ENCODE measurements around the gene SPRN.

SPRN gene

GRCh38 chr10:133460208-133460769 is 35.9 kb upstream of the SPRN start:
- H3K9ac ChIP-seq (ENCODE audit: insufficient read length, low read depth), result no peak overlapping the region
- no peaks in the 10 kb centered on the region for H3K9me3 ChIP-seq (ENCODE audit: insufficient read depth, low read length)
- no peaks in the 10 kb centered on the region for H3K4me1 ChIP-seq (ENCODE audit: insufficient read depth, insufficient read length)
- peaks cover 16% of the 10 kb centered on the region for H3K27me3 ChIP-seq (ENCODE audit: insufficient read depth, insufficient read length)
- TF ChIP-seq ZNF274 (IDR thresholded peaks at IDR 0.05; ENCODE audit: low read depth, low read length), result no peak
- TF ChIP-seq YY1 (IDR thresholded peaks at IDR 0.05; ENCODE audit: insufficient read depth, insufficient read length), result no peak
- TF ChIP-seq SUZ12 (IDR thresholded peaks at IDR 0.05; ENCODE audit: extremely low read depth, insufficient read depth, insufficient read length), result no peak
- no peaks in the 10 kb centered on the region for H3K36me3 ChIP-seq (ENCODE audit: insufficient read depth, insufficient read length, low read length)
- no peak for DNase-seq (ENCODE audit: low read depth, low spot score)
- H3K4me3 ChIP-seq (ENCODE audit: insufficient read length, low read depth), result no peak overlapping the region

GRCh38 chr10:133459454-133460207 is 35.2 kb upstream of the SPRN start:
- Histone ChIP-seq H3K4me1 (ENCODE audit: insufficient read depth, insufficient read length) (no peaks in the 10 kb centered on the region), H3K9ac (ENCODE audit: insufficient read length, low read depth) (no peak overlapping the region)

GRCh38 chr10:133458710-133459453 is 34.5 kb upstream of the SPRN start:
- Histone ChIP-seq H3K9me3 (ENCODE audit: insufficient read depth, low read length) (no peaks in the 10 kb centered on the region), H3K4me3 (ENCODE audit: insufficient read length, low read depth) (no peak overlapping the region), H3K9ac (ENCODE audit: insufficient read length, low read depth) (no peak overlapping the region), H3K36me3 (ENCODE audit: insufficient read depth, insufficient read length, low read length) (no peaks in the 10 kb centered on the region), H3K4me1 (ENCODE audit: insufficient read depth, insufficient read length) (no peaks in the 10 kb centered on the region), H3K27me3 (ENCODE audit: insufficient read depth, insufficient read length) (peaks cover 2% of the 10 kb centered on the region)
- no peak for TF ChIP-seq ZNF274 (IDR thresholded peaks at IDR 0.05; ENCODE audit: low read depth, low read length)
- no peak for TF ChIP-seq YY1 (IDR thresholded peaks at IDR 0.05; ENCODE audit: insufficient read depth, insufficient read length)
- no peak for TF ChIP-seq SUZ12 (IDR thresholded peaks at IDR 0.05; ENCODE audit: extremely low read depth, insufficient read depth, insufficient read length)
- DNase-seq (ENCODE audit: low read depth, low spot score), result no peak

More at GRCh38 chr10:133459454-133460207, 35.2 kb upstream of the SPRN start:
- Histone ChIP-seq H3K36me3 (ENCODE audit: insufficient read depth, insufficient read length, low read length) (no peaks in the 10 kb centered on the region), H3K27me3 (ENCODE audit: insufficient read depth, insufficient read length) (peaks cover 9% of the 10 kb centered on the region), H3K4me3 (ENCODE audit: insufficient read length, low read depth) (no peak overlapping the region), H3K9me3 (ENCODE audit: insufficient read depth, low read length) (no peaks in the 10 kb centered on the region)
- TF ChIP-seq SUZ12 (IDR thresholded peaks at IDR 0.05; ENCODE audit: extremely low read depth, insufficient read depth, insufficient read length) (no peak), YY1 (IDR thresholded peaks at IDR 0.05; ENCODE audit: insufficient read depth, insufficient read length) (no peak), ZNF274 (IDR thresholded peaks at IDR 0.05; ENCODE audit: low read depth, low read length) (no peak)
- no peak for DNase-seq (ENCODE audit: low read depth, low spot score)

DNA sequence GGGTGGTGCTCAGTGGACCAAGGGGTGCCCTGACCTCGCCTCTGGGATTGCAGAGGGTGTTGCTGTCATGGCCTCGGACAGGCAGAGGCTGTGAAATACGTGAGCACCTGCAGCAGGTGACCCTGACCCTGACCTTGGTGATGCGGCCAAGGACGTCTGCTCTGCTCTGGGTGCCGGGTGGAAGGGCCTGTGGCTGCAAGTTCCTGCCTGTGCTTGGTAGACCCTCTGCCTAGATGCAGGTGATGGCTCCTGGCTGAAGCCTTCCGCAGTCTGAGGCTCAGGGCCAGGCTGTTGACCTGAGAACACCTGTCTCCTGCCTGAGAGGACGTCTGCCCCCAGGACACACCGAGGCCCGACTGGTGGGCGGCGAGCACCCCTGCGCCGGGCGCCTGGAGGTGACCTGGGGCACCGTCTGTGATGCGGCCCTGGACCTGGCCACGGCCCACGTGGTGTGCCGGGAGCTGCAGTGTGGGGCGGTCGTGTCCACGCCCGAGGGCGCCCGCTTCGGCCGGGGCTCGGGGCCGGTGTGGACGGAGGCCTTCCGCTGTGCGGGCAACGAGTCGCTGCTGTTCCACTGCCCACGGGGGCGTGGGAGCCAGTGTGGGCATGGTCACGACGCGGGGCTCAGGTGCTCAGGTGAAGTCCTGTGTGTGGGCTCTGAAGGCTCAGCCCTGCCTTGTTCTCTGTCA is 33.7 kb upstream of the SPRN start:
- DNase-seq (ENCODE audit: low read depth, low spot score), result no peak
- H3K36me3 ChIP-seq (ENCODE audit: insufficient read depth, insufficient read length, low read length), result no peaks in the 10 kb centered on the region
- H3K9me3 ChIP-seq (ENCODE audit: insufficient read depth, low read length), result no peaks in the 10 kb centered on the region
- no peaks in the 10 kb centered on the region for H3K4me1 ChIP-seq (ENCODE audit: insufficient read depth, insufficient read length)
- H3K9ac ChIP-seq (ENCODE audit: insufficient read length, low read depth), result no peak overlapping the region
- H3K4me3 ChIP-seq (ENCODE audit: insufficient read length, low read depth), result no peak overlapping the region
- no peak for TF ChIP-seq ZNF274 (IDR thresholded peaks at IDR 0.05; ENCODE audit: low read depth, low read length)
- TF ChIP-seq YY1 (IDR thresholded peaks at IDR 0.05; ENCODE audit: insufficient read depth, insufficient read length), result no peak
- TF ChIP-seq SUZ12 (IDR thresholded peaks at IDR 0.05; ENCODE audit: extremely low read depth, insufficient read depth, insufficient read length), result no peak
- H3K27me3 ChIP-seq (ENCODE audit: insufficient read depth, insufficient read length), result no peaks in the 10 kb centered on the region

DNA sequence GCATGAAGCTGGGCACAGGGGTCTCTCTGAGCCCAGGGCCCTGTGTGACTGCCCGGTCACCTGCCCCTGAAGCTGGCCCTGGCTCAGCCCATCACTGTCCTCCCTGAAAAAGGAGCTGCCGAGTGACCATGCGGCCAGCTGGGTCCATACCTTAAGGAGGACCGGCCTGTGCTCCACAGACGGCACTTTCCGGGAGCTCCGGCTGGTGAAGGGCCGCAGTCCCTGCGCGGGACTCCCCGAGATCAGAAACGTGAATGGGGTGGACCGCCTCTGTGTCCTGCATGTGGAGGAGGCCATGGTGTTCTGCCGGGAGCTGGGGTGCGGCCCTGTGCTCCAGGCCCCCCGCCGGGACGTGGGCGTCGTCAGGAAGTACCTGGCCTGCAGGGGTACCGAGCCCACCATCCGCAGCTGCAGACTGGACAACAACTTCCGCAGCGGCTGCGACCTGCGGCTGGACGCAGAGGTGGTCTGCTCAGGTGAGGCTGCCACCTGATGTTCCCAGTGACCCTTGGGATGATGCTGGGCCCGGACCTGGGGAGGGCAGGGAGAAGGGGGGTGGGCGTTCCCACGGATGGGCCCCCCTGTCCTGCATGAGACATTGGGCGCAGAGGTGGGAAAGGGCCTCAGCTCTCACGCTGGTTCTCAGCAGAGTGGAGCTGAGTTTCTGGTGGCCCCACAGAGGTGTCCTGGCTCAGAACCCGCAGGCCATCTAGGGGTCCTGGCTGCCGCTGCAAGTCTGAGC is 32.8 kb upstream of the SPRN start:
- Histone ChIP-seq H3K36me3 (ENCODE audit: insufficient read depth, insufficient read length, low read length) (no peaks in the 10 kb centered on the region), H3K9ac (ENCODE audit: insufficient read length, low read depth) (no peak overlapping the region), H3K27me3 (ENCODE audit: insufficient read depth, insufficient read length) (no peaks in the 10 kb centered on the region), H3K9me3 (ENCODE audit: insufficient read depth, low read length) (no peaks in the 10 kb centered on the region), H3K4me3 (ENCODE audit: insufficient read length, low read depth) (no peak overlapping the region), H3K4me1 (ENCODE audit: insufficient read depth, insufficient read length) (no peaks in the 10 kb centered on the region)
- no peak for TF ChIP-seq YY1 (IDR thresholded peaks at IDR 0.05; ENCODE audit: insufficient read depth, insufficient read length)
- TF ChIP-seq SUZ12 (IDR thresholded peaks at IDR 0.05; ENCODE audit: extremely low read depth, insufficient read depth, insufficient read length), result no peak
- no peak for TF ChIP-seq ZNF274 (IDR thresholded peaks at IDR 0.05; ENCODE audit: low read depth, low read length)
- DNase-seq (ENCODE audit: low read depth, low spot score), result no peak

DNA sequence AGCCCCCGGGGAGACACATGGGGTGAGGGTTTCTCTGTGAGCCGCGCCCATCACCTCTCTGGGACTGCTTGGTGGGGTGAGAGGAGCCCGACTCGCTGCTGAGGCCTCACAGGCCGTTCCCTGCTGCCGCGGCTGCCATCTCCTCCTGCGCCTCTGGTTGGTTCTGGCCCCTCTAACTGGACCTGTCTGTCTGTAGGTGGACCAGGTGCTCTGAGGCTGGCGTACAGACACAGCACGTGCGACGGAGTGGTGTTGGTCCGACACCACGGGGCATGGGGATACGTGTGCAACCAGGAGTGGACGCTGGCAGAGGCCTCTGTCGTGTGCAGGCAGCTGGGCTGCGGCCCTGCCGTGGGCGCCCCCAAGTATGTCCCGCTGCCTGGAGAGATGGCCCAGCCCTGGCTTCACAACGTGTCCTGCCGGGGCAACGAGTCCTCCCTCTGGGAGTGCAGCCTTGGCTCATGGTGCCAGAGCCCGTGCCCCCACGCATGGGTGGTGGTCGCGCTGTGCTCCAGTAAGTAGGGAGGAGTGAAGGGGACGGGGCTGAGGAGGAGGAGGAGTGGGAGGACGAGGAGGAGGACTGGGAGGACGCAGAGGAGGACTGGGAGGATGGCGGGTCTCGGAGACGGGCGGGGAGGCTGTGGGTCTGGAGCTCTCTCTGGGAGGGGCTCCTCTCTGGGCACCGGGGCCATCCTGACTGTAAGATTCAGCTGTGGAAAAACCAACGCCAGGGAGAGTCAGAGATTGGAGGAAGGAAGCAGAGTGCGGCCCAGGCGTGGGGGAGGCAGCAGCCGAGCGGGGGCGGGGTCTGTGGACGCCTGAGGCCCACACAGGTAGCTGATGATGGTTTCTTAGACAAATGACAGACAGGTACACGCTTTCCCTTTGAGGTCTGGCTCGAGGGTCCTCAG is 31.9 kb upstream of the SPRN start:
- H3K9ac ChIP-seq (ENCODE audit: insufficient read length, low read depth), result no peak overlapping the region
- no peaks in the 10 kb centered on the region for H3K4me1 ChIP-seq (ENCODE audit: insufficient read depth, insufficient read length)
- H3K27me3 ChIP-seq (ENCODE audit: insufficient read depth, insufficient read length), result no peaks in the 10 kb centered on the region
- DNase-seq (ENCODE audit: low read depth, low spot score), result no peak
- H3K9me3 ChIP-seq (ENCODE audit: insufficient read depth, low read length), result no peaks in the 10 kb centered on the region
- no peak overlapping the region for H3K4me3 ChIP-seq (ENCODE audit: insufficient read length, low read depth)
- no peak for TF ChIP-seq ZNF274 (IDR thresholded peaks at IDR 0.05; ENCODE audit: low read depth, low read length)
- TF ChIP-seq YY1 (IDR thresholded peaks at IDR 0.05; ENCODE audit: insufficient read depth, insufficient read length), result no peak
- TF ChIP-seq SUZ12 (IDR thresholded peaks at IDR 0.05; ENCODE audit: extremely low read depth, insufficient read depth, insufficient read length), result no peak
- no peaks in the 10 kb centered on the region for H3K36me3 ChIP-seq (ENCODE audit: insufficient read depth, insufficient read length, low read length)

Measured in NT2/D1 (cell line).